ENCODE results near the gene HBD.

The HBD gene

DNA sequence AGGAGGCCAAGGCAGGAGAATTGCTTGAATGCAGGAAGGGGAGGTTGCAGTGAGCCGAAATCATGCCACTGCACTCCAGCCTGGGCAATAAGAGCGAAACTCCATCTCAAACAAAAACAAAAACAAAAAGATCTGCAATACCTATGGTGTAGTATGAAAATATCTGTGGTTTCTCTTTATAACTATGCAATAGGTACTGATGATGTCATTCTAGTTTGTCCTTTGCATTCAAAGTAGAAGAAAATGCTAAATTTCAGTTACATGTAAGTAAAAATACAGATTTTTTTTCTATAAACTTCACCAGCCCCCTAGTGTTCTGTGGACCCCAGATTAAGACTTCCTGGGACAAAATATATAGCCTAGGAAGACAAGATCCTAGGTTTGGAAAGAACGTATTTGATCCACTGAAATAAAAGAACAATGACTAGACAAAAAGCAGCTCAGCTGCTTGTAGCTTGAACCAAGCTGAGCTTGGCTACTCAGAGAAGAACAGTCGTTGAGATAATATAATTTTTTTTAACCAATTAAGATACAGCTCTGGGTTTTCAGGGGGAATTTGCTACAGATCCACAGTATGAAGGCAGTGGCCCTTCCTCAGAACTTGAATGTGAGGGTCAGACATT, 38.2 kb upstream of the HBD start:
- TF ChIP-seq MYC (IDR thresholded peaks at IDR 0.05; ENCODE audit: low read depth, low read length) (no peak), POLR2A (IDR thresholded peaks at IDR 0.05; ENCODE audit: extremely low read depth, insufficient read length) (no peak)
- TF ChIP-seq, protein P1, sequence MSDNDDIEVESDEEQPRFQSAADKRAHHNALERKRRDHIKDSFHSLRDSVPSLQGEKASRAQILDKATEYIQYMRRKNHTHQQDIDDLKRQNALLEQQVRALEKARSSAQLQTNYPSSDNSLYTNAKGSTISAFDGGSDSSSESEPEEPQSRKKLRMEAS (IDR thresholded peaks at IDR 0.05; ENCODE audit: low read depth, low read length) = no peak
- TF ChIP-seq, protein P2, sequence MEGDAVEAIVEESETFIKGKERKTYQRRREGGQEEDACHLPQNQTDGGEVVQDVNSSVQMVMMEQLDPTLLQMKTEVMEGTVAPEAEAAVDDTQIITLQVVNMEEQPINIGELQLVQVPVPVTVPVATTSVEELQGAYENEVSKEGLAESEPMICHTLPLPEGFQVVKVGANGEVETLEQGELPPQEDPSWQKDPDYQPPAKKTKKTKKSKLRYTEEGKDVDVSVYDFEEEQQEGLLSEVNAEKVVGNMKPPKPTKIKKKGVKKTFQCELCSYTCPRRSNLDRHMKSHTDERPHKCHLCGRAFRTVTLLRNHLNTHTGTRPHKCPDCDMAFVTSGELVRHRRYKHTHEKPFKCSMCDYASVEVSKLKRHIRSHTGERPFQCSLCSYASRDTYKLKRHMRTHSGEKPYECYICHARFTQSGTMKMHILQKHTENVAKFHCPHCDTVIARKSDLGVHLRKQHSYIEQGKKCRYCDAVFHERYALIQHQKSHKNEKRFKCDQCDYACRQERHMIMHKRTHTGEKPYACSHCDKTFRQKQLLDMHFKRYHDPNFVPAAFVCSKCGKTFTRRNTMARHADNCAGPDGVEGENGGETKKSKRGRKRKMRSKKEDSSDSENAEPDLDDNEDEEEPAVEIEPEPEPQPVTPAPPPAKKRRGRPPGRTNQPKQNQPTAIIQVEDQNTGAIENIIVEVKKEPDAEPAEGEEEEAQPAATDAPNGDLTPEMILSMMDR (IDR thresholded peaks at IDR 0.05; ENCODE audit: low read depth, low read length) = no peak
- no peak for DNase-seq (ENCODE audit: low read depth)

DNA sequence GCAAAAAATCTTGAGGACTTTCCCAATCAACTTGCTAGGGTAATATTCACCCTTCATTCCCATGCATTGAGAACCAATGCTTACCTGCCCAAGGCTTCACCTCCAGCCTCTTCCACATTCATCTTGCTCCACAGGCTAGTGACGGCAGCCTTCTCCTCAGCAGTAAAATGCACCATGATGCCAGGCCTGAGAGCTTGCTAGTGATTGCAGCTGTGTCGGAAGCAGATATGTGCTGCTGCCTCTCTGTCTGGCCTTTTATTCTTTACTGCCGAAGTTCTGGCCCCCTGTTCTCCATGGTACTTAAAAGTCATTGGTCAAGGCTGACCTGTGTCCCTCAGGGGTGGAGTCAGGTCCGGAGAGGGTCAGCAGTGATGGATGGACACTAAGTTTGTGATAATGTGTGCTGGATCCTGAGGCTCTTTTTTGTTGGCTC, 35.4 kb upstream of the HBD start, which contains the start of gene HBE1:
HBE1 (minus strand) TSS at position 231 of the 433 bp plus-strand sequence; CDS start at position 176, 55 bp downstream.
- no peak within 1 kb of the TSS for H3K4me3 ChIP-seq (ENCODE audit: low read depth, low read length)
- TF ChIP-seq, protein P1 (IDR thresholded peaks at IDR 0.05; ENCODE audit: low read depth, low read length) = no peak

More for the DNA sequence above, 38.2 kb upstream of the HBD start:
- H3K4me3 ChIP-seq (ENCODE audit: low read depth, low read length) = no peak overlapping the region

DNA sequence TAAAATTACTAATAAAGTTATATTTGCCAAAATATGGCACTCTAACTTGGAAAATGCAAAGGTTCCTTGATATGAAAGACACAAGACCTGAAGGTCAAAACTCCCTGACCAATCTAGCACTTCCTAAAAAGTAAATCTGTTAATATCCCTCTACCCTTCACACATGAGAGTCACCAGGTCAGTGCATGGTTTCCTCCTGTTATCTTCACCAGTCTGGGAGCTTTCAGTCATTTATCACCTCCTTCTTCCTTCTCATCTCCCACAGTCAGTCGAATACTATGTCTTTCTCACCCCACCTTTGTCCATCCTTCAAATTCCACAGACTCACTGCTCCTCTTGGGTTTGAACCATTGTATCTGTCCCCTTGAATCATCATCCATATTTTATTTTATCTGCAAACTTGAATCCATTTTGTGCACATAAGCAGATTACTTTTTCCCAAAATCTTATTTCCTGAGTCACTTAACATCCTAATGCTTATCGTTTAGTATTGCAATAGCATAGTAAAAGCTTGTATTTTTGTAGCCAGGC, 32.8 kb upstream of the HBD start:
- no peak for DNase-seq (ENCODE audit: low read depth)
- no peak for TF ChIP-seq MYC (IDR thresholded peaks at IDR 0.05; ENCODE audit: low read depth, low read length)
- TF ChIP-seq, protein P2 (IDR thresholded peaks at IDR 0.05; ENCODE audit: low read depth, low read length) = no peak
- TF ChIP-seq, protein P1 (IDR thresholded peaks at IDR 0.05; ENCODE audit: low read depth, low read length) = no peak
- TF ChIP-seq POLR2A (IDR thresholded peaks at IDR 0.05; ENCODE audit: extremely low read depth, insufficient read length) = no peak

More for the DNA sequence above, 35.4 kb upstream of the HBD start, which contains the start of gene HBE1:
- no peak for DNase-seq (ENCODE audit: low read depth)

DNA sequence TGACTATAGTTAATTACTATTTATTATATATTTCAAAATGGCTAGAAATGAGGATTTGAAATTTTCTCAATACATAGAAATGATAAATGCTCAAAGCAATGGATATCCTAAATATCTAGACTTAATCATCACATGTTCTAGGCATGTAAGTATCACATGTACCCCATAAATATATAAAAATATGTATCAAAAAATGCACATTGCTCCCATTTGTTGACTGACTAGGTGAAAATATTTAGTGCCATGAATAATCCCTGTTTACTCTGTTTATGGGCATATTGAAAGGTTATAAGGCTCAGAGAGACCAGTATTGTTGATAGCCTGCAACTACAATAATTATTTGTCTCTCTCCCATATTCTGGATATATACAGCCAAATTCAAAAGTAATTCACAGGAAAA, 32.3 kb upstream of the HBD start:
- TF ChIP-seq, protein P1 (IDR thresholded peaks at IDR 0.05; ENCODE audit: low read depth, low read length) = no peak
- TF ChIP-seq, protein P2 (IDR thresholded peaks at IDR 0.05; ENCODE audit: low read depth, low read length) = no peak
- TF ChIP-seq MYC (IDR thresholded peaks at IDR 0.05; ENCODE audit: low read depth, low read length) (no peak), POLR2A (IDR thresholded peaks at IDR 0.05; ENCODE audit: extremely low read depth, insufficient read length) (no peak)
- no peak overlapping the region for H3K4me3 ChIP-seq (ENCODE audit: low read depth, low read length)
- DNase-seq (ENCODE audit: low read depth) = no peak

More for the DNA sequence above, 32.8 kb upstream of the HBD start:
- no peak overlapping the region for H3K4me3 ChIP-seq (ENCODE audit: low read depth, low read length)

DNA sequence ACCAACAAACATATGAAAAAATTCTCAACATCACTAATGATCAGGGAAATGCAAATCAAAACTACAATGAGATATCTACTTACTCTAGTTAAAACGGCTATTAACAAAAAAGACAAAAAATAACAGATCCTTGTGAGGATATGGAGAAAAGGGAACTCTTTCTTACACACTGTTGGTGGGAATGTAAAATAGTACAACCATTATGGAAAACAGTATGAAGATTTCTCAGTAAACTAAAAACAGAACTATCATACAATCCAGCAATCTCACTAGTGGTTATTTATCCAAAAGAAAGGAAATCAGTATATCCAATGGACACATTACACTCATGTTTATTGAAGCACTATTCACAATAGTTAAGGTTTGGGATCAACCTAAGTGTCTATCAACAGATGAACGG, 31.5 kb upstream of the HBD start:
- DNase-seq (ENCODE audit: low read depth) = no peak
- no peak overlapping the region for H3K4me3 ChIP-seq (ENCODE audit: low read depth, low read length)

DNA sequence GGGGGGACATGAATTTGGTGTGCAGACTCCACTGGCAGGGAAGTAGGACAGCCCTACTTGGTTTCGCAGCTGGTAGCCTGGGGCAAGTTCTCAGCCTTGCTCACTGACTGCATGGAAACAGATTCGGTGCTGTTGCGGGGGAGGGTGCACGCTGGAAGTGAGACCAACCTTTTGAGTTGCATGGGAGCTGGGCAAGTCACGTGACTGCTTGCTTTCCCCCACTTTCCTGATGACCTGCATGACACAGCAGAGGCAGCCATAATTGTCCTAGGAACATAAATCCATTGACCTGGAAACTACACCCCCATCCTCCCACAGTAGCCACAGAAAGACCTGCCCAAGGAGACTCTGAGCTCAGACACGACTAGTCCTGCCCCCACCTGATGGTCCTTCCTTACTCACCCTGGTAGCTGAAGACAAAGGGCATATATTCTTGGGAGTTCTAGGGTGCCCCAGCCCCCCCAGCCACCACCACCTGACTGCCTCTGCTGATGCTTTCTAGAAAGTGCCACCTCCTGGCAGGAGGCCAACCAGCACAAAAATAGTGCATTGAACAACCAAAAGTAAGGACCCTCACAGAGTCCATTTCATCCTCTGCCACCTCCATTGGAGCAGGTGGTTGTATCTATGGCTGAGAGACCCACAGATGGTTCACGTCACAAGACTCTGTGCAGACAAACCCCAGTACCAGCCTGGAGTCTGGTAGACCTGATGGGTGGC, 24.4 kb upstream of the HBD start:
- no peak overlapping the region for H3K4me3 ChIP-seq (ENCODE audit: low read depth, low read length)
- TF ChIP-seq MYC (IDR thresholded peaks at IDR 0.05; ENCODE audit: low read depth, low read length) = no peak
- no peak for TF ChIP-seq POLR2A (IDR thresholded peaks at IDR 0.05; ENCODE audit: extremely low read depth, insufficient read length)
- TF ChIP-seq, protein P1 (IDR thresholded peaks at IDR 0.05; ENCODE audit: low read depth, low read length) = no peak
- TF ChIP-seq, protein P2 (IDR thresholded peaks at IDR 0.05; ENCODE audit: low read depth, low read length) = no peak
- DNase-seq (ENCODE audit: low read depth) = no peak

More for the DNA sequence above, 31.5 kb upstream of the HBD start:
- TF ChIP-seq, protein P2 (IDR thresholded peaks at IDR 0.05; ENCODE audit: low read depth, low read length) = no peak
